GM19240 (cell line): ENCODE data around the gene GPRIN1.
"Not testable (repeated sequence)": the region's sequence is repeated elsewhere in the genome, so short reads cannot be mapped to it uniquely, and the experiment has no call there.

Source experiments
- DNase-seq: peaks from one replicate; pipeline ENCODE4 v3.0.0; 2011; ENCODE audit warnings: low spot score; ENCODE audit not compliant: insufficient read length

The GPRIN1 gene

GRCh38 chr5:176575066-176575465 lies 34.9 kb downstream of the GPRIN1 start:
- DNase-seq, result no peak

- no peak for DNase-seq
Measured at GRCh38 chr5:176574297-176574591, 35.7 kb downstream of the GPRIN1 start.

GRCh38 chr5:176573564-176574296 lies 36.2 kb downstream of the GPRIN1 start:
- peak; percentile 87 for DNase-seq

GRCh38 chr5:176570044-176570443 lies 39.9 kb downstream of the GPRIN1 start:
- no peak for DNase-seq

GRCh38 chr5:176568657-176569056 lies 41.3 kb downstream of the GPRIN1 start:
- no peak for DNase-seq

GRCh38 chr5:176565760-176566288 lies 44.1 kb downstream of the GPRIN1 start:
- DNase-seq, result no peak

- DNase-seq, result no peak
Measured at GRCh38 chr5:176564002-176564401, 46.0 kb downstream of the GPRIN1 start.

GRCh38 chr5:176562189-176562588 lies 47.8 kb downstream of the GPRIN1 start:
- no peak for DNase-seq

- no peak for DNase-seq
Measured at GRCh38 chr5:176561259-176561658, 48.7 kb downstream of the GPRIN1 start.

- no peak for DNase-seq
Measured at GRCh38 chr5:176560364-176560763, 49.6 kb downstream of the GPRIN1 start.

GRCh38 chr5:176559683-176560082 lies 50.3 kb downstream of the GPRIN1 start:
- no peak for DNase-seq

- DNase-seq, result no peak
Measured at GRCh38 chr5:176557846-176558245, 52.1 kb downstream of the GPRIN1 start.

- DNase-seq, result no peak
Measured at GRCh38 chr5:176553260-176554085, 56.5 kb downstream of the GPRIN1 start.

GRCh38 chr5:176552332-176552869 lies 57.6 kb downstream of the GPRIN1 start:
- no peak for DNase-seq

- DNase-seq, result not testable (repeated sequence)
Measured at GRCh38 chr5:176550937-176551336, 59.0 kb downstream of the GPRIN1 start.

- no peak for DNase-seq
Measured at GRCh38 chr5:176550275-176550831, 59.6 kb downstream of the GPRIN1 start.

- no peak for DNase-seq
Measured at GRCh38 chr5:176549871-176550270, 60.1 kb downstream of the GPRIN1 start.

GRCh38 chr5:176548967-176549444 lies 61.0 kb downstream of the GPRIN1 start, which contains the start of gene CDHR2:
TSS of gene CDHR2 (plus strand) at chr5:176549342. CDS start at chr5:176565353, 16,011 bp downstream.
- no peak for DNase-seq

- no peak for DNase-seq
Measured at GRCh38 chr5:176547802-176548201, 62.2 kb downstream of the GPRIN1 start.
